Measurements from ENCODE around the gene RIPK3.

RIPK3 gene

GRCh38 chr14:24340606-24341005, 815 bp upstream of the RIPK3 start:
- Histone ChIP-seq H3K4me1 (ENCODE audit: control insufficient read depth, insufficient read depth, low read length) (no peaks in the 10 kb centered on the region), H3K27me3 (ENCODE audit: control insufficient read depth, insufficient read depth, low read length) (peaks cover 62% of the 10 kb centered on the region), H3K9ac (ENCODE audit: low read depth, low read length) (no peak overlapping the region), H3K4me2 (ENCODE audit: low read length) (no peak overlapping the region), H3K36me3 (ENCODE audit: insufficient read depth, low read length) (no peaks in the 10 kb centered on the region), H3K4me3 (ENCODE audit: low read length) (no peak overlapping the region), H3K9me3 (replicated peaks; ENCODE audit: low read length) (no peaks in the 10 kb centered on the region)

- H3K9ac ChIP-seq (ENCODE audit: low read depth, low read length) = no peak overlapping the region
Measured at GRCh38 chr14:24338843-24339242, 948 bp downstream of the RIPK3 start.

GRCh38 chr14:24337824-24338175, 2.0 kb downstream of the RIPK3 start:
- H3K4me3 ChIP-seq (ENCODE audit: low read length) = no peak overlapping the region
- H3K27me3 ChIP-seq (ENCODE audit: control insufficient read depth, insufficient read depth, low read length) = peaks cover 74% of the 10 kb centered on the region
- no peak overlapping the region for H3K4me2 ChIP-seq (ENCODE audit: low read length)
- H3K36me3 ChIP-seq (ENCODE audit: insufficient read depth, low read length) = no peaks in the 10 kb centered on the region
- H3K4me1 ChIP-seq (ENCODE audit: control insufficient read depth, insufficient read depth, low read length) = peaks cover 17% of the 10 kb centered on the region
- H3K9ac ChIP-seq (ENCODE audit: low read depth, low read length) = no peak overlapping the region
- H3K9me3 ChIP-seq (replicated peaks; ENCODE audit: low read length) = no peaks in the 10 kb centered on the region

More at GRCh38 chr14:24338843-24339242, 948 bp downstream of the RIPK3 start:
- Histone ChIP-seq H3K4me3 (ENCODE audit: low read length) (no peak overlapping the region), H3K36me3 (ENCODE audit: insufficient read depth, low read length) (no peaks in the 10 kb centered on the region), H3K27me3 (ENCODE audit: control insufficient read depth, insufficient read depth, low read length) (peaks cover 69% of the 10 kb centered on the region), H3K4me2 (ENCODE audit: low read length) (no peak overlapping the region), H3K9me3 (replicated peaks; ENCODE audit: low read length) (no peaks in the 10 kb centered on the region), H3K4me1 (ENCODE audit: control insufficient read depth, insufficient read depth, low read length) (peaks cover 11% of the 10 kb centered on the region)

- H3K36me3 ChIP-seq (ENCODE audit: insufficient read depth, low read length) = no peaks in the 10 kb centered on the region
- peaks cover 80% of the 10 kb centered on the region for H3K27me3 ChIP-seq (ENCODE audit: control insufficient read depth, insufficient read depth, low read length)
- H3K4me1 ChIP-seq (ENCODE audit: control insufficient read depth, insufficient read depth, low read length) = peaks cover 22% of the 10 kb centered on the region
Measured at GRCh38 chr14:24337144-24337823, 2.5 kb downstream of the RIPK3 start.

DNA sequence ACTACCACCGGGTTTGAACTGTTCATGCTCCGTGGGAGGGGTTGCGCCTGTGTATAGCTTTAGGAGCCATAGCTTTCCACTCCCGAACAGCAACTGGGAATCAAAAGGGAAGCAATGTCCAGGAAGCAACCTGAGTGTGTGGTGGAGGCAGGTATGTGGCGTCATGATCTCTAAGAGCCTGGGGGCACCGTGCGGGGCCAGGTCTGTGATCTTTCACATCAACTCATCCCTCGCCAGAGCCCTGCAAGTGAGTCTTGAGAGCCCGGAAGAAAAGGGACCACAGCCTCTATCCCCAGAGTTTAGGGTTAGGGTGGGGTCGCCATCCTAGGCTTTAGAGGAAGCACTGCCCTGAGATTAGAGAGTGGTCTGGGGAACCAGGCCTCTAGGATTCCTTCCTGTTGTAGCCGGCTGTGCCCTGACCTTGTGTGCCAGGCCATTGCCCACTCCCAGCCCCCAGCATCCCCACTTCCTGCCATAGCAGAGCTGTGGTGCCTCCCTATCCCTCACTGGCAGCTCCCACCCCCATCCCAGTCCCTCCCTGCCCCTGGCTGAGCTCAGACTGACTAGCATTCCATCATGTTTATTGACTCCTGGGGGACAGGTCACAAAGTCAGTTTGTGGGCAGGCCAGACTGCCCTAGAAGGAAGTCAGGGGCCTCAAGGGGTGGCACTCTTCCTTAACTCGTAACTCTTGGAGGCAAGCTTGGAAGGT, 4.2 kb downstream of the RIPK3 start:
- Histone ChIP-seq H3K27me3 (ENCODE audit: control insufficient read depth, insufficient read depth, low read length) (peaks cover 72% of the 10 kb centered on the region), H3K4me3 (ENCODE audit: low read length) (no peak overlapping the region), H3K36me3 (ENCODE audit: insufficient read depth, low read length) (no peaks in the 10 kb centered on the region), H3K9me3 (replicated peaks; ENCODE audit: low read length) (no peaks in the 10 kb centered on the region), H3K4me2 (ENCODE audit: low read length) (no peak overlapping the region), H3K4me1 (ENCODE audit: control insufficient read depth, insufficient read depth, low read length) (peaks cover 27% of the 10 kb centered on the region), H3K9ac (ENCODE audit: low read depth, low read length) (no peak overlapping the region)

More at GRCh38 chr14:24337144-24337823, 2.5 kb downstream of the RIPK3 start:
- Histone ChIP-seq H3K4me2 (ENCODE audit: low read length) (no peak overlapping the region), H3K9ac (ENCODE audit: low read depth, low read length) (no peak overlapping the region), H3K4me3 (ENCODE audit: low read length) (no peak overlapping the region), H3K9me3 (replicated peaks; ENCODE audit: low read length) (no peaks in the 10 kb centered on the region)

- Histone ChIP-seq H3K4me3 (ENCODE audit: low read length) (peak within 1 kb of the TSS; percentile 61), H3K4me2 (ENCODE audit: low read length) (peak within 1 kb of the TSS; percentile 85), H3K27me3 (ENCODE audit: control insufficient read depth, insufficient read depth, low read length) (peaks cover 62% of the 10 kb centered on the region), H3K4me1 (ENCODE audit: control insufficient read depth, insufficient read depth, low read length) (peaks cover 27% of the 10 kb centered on the region), H3K9me3 (replicated peaks; ENCODE audit: low read length) (no peaks in the 10 kb centered on the region), H3K9ac (ENCODE audit: low read depth, low read length) (peak within 1 kb of the TSS; percentile 58), H3K36me3 (ENCODE audit: insufficient read depth, low read length) (no peaks in the 10 kb centered on the region)
Measured at GRCh38 chr14:24334431-24335291, 5.1 kb downstream of the RIPK3 start, which contains the start of gene ADCY4. Gene ADCY4 (minus strand): TSS chr14:24335071. CDS start chr14:24334652, 419 bp downstream.

DNA sequence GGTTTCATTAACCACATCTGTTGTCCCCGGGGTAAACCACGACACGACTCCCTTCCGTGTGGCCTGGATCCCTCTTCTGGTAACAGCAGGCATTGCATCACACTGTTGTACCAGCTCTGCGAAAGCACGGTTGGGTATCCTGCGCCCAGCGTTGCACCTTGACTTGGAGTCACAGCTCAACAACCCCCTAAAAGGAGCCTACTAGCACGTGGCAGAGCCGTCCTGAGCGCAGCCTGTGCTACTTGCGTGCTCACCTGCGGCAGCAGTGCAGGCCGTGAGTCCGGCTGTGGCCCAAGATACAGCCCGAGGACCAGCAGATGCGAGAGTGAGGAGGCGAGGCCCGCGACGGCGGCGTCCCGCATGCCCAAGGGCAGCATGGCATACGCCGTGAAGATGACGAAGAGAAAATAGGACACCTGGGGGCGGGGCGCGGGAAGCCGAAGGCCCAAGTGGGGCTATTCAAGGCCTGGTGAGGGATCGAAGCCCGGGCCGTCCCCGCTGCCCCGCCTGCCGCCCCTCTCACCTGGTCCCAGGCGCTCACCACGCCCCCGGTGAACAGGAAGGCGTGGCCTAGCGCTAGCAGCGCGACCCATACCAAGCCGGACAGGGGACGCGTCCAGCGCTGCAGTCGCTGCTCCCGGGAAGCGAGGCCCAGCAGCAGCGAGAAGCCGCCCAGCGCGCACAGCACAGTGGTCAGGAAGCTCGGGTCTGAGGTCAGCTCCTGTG, 7.4 kb downstream of the RIPK3 start:
- Histone ChIP-seq H3K27me3 (ENCODE audit: control insufficient read depth, insufficient read depth, low read length) (peaks cover 43% of the 10 kb centered on the region), H3K4me3 (ENCODE audit: low read length) (peak overlapping the region; percentile 41), H3K36me3 (ENCODE audit: insufficient read depth, low read length) (no peaks in the 10 kb centered on the region), H3K4me2 (ENCODE audit: low read length) (peak overlapping the region; percentile 77), H3K4me1 (ENCODE audit: control insufficient read depth, insufficient read depth, low read length) (peaks cover 27% of the 10 kb centered on the region), H3K9ac (ENCODE audit: low read depth, low read length) (no peak overlapping the region), H3K9me3 (replicated peaks; ENCODE audit: low read length) (no peaks in the 10 kb centered on the region)

DNA sequence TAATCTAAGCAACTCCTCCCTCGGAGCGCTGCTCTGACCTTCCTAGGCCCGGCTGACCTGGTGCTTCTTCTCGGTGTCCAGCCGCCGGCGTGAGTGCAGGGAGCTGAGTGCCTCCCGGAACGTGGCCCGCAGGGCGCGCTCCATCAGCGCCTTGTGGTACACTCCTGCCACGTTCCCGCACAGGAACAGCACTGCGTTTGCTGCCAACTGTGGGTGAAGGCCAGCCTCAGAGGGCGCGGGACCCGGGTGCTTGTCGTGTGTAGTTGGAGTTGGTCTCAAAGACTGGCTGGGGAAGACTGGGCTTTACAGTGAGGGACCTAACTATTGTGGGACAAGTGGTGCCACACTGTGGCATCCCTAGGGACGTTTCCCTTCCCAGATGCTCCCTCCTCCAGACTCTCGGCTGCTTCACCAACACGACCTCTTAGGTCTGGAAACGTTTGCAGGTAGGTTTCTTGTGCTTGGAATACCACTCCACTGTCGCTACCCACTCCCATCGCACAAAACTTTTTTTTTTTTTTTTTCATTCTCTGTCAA, 8.0 kb downstream of the RIPK3 start:
- Histone ChIP-seq H3K27me3 (ENCODE audit: control insufficient read depth, insufficient read depth, low read length) (peaks cover 43% of the 10 kb centered on the region), H3K9ac (ENCODE audit: low read depth, low read length) (no peak overlapping the region), H3K4me3 (ENCODE audit: low read length) (no peak overlapping the region), H3K36me3 (ENCODE audit: insufficient read depth, low read length) (no peaks in the 10 kb centered on the region), H3K9me3 (replicated peaks; ENCODE audit: low read length) (no peaks in the 10 kb centered on the region), H3K4me2 (ENCODE audit: low read length) (peak overlapping the region; percentile 77), H3K4me1 (ENCODE audit: control insufficient read depth, insufficient read depth, low read length) (peaks cover 27% of the 10 kb centered on the region)

DNA sequence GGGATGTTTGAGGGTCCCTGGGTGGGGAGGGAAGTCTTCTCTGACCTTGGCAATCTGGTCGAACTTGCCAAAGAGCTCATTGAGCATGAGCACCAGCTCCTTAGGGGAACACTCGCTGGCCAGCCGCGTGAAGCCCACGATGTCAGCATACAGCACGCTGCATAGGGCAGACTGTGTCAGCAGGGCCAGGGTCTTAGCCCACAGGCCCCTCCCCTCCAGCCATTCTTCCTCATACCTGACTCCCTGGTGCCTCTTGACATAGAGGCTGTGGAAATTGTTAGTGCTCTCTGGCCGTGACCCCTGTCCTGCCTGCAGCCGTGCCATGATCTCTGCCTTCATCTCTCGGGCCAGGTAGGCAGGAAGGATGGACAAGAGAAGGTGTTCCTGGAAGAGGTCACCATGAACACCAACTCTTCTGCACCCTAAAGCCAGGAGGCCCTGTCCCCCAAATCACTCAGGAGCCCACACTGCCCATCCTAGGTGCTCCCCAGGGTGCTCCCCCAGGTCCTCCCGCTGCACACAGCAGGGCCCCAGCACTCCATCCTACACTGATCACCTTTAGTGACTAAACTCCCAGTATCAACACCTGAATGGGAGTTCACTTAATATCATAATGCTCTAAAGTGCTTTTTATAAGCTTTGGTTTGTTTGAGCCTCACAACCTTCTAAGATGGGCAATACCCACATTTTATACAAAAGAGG, 8.7 kb downstream of the RIPK3 start:
- Histone ChIP-seq H3K4me1 (ENCODE audit: control insufficient read depth, insufficient read depth, low read length) (peaks cover 27% of the 10 kb centered on the region), H3K4me2 (ENCODE audit: low read length) (no peak overlapping the region), H3K36me3 (ENCODE audit: insufficient read depth, low read length) (no peaks in the 10 kb centered on the region), H3K27me3 (ENCODE audit: control insufficient read depth, insufficient read depth, low read length) (peaks cover 36% of the 10 kb centered on the region), H3K9ac (ENCODE audit: low read depth, low read length) (no peak overlapping the region), H3K4me3 (ENCODE audit: low read length) (no peak overlapping the region), H3K9me3 (replicated peaks; ENCODE audit: low read length) (no peaks in the 10 kb centered on the region)

DNA sequence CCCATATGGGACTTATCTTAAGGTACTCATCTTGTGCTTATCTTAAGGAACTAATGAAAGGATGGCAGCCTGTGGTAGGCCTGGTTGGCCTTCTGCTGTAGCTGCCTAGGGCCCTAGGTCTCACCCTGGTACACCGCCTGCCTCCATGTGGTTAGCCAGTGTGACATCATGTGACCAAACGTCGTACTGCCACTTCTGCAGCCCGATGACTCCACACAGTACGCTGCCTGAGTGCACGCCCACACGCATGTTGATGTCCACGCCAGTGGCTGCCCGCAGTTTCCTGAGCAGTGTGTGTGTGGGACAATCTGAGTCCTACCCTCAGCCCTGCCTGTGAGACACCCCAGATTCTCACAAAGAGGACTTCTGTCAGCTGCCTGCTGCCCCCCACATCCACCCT, 10.1 kb downstream of the RIPK3 start:
- Histone ChIP-seq H3K4me1 (ENCODE audit: control insufficient read depth, insufficient read depth, low read length) (peaks cover 24% of the 10 kb centered on the region), H3K9me3 (replicated peaks; ENCODE audit: low read length) (no peaks in the 10 kb centered on the region), H3K27me3 (ENCODE audit: control insufficient read depth, insufficient read depth, low read length) (peaks cover 29% of the 10 kb centered on the region), H3K4me3 (ENCODE audit: low read length) (no peak overlapping the region), H3K4me2 (ENCODE audit: low read length) (no peak overlapping the region), H3K36me3 (ENCODE audit: insufficient read depth, low read length) (no peaks in the 10 kb centered on the region), H3K9ac (ENCODE audit: low read depth, low read length) (no peak overlapping the region)
